IPS DF 6.9 (cell line): Measurements from ENCODE around the gene MIER3.
A peak's percentile ranks its signal among the peaks of the same experiment; 100 is the strongest.

Source experiments
- DNase-seq: peaks from one replicate; pipeline ENCODE4 v3.0.0-alpha.2; 2013; ENCODE audit warnings: low read depth, low spot score
- H3K27ac ChIP-seq: one replicate; pipeline ENCODE4 v1.5.1; 2013; ENCODE audit warnings: low read length, control low read depth
- H3K27me3 ChIP-seq: 2 replicates; pipeline ENCODE4 v1.6.1; 2013; ENCODE audit warnings: mild to moderate bottlenecking, low read length; ENCODE audit not compliant: control insufficient read depth, insufficient read depth
- H3K36me3 ChIP-seq: 2 replicates; pipeline ENCODE4 v1.6.1; 2013; ENCODE audit warnings: low read length; ENCODE audit not compliant: control insufficient read depth, insufficient read depth
- H3K4me1 ChIP-seq: 2 replicates; pipeline ENCODE4 v1.6.1; 2013; ENCODE audit warnings: low read length; ENCODE audit not compliant: control insufficient read depth, insufficient read depth
- H3K4me3 ChIP-seq: 2 replicates; pipeline ENCODE4 v1.5.1; 2013; ENCODE audit warnings: mild to moderate bottlenecking, low read length
- H3K9me3 ChIP-seq: 2 replicates; pipeline ENCODE4 v1.6.1; 2013; ENCODE audit warnings: low read length, inconsistent platforms; ENCODE audit not compliant: control insufficient read depth, insufficient read depth
- WGBS: extraction: QIAGEN DNeasy Blood & Tissue Kit; methylation state at CpG from one replicate; pipeline ENCODE4 v1.1.7; 2013; ENCODE audit warnings: mixed read lengths, missing lambda C conversion rate; ENCODE audit not compliant: insufficient read length, insufficient coverage; 5-methylcytosine and 5-hydroxymethylcytosine counted together

Gene MIER3

DNA sequence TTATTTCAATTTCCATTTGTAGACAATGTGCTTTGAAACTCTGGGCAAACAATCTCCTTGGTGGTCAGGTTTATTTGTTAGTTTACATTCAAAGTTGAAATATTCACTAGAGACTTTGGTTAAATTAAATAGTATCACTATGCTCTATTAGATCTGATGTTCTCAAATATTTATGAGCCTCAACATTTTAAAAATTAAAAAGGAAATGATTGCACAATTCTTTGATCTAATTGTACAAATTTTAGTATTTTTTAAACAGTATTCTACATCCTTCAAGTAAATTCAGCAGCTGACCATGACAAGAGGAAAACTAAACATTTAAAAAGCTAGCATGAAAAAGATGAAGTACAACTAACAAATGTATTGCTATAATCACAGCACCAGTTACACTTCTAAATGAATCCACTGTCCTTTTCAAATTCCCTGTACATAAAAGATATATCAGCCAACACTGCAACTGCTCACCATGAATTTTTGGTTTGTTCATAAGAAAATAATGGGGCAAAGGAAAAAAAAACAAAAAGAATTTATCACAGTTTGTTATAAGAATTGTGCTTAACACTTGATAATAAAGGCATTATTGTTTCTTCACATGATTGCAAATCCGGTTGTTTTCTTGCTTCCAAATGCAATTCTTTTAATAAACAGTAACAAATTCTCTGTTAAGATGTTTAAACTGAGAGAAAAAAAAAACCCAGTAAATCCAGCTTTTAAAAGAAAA, 31.8 kb downstream of the MIER3 start:
- Histone ChIP-seq H3K27me3 (no peaks in the 10 kb centered on the region), H3K36me3 (peaks cover 14% of the 10 kb centered on the region), H3K4me3 (no peak overlapping the region), H3K9me3 (peaks cover 4% of the 10 kb centered on the region), H3K27ac (no peak overlapping the region), H3K4me1 (no peaks in the 10 kb centered on the region)
- no peak for DNase-seq
- WGBS = no CpG with 5 or more reads among the region's 1 CpG

DNA sequence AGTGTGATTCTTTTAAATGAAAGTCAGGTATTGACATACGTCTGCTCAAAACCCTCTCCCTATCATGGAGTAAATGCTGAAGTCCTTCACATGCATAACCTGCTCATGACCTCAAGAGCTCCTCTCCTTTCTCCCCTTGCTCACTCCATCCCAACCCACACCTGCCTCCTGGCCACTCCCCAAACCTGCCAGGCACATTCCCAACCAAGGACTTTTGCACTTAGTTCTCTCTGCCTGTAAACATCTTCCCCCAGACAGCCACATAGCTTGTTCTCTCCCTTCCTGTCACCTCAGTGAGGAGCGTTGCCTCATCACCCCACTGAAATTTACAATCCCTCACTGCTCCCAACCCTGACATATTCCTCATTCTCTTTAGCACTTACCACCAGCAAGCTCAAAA, 33.9 kb downstream of the MIER3 start:
- peaks cover 6% of the 10 kb centered on the region for H3K36me3 ChIP-seq
- H3K4me3 ChIP-seq = no peak overlapping the region
- peaks cover 2% of the 10 kb centered on the region for H3K9me3 ChIP-seq
- H3K4me1 ChIP-seq = no peaks in the 10 kb centered on the region
- no CpG with 5 or more reads among the region's 2 CpGs for WGBS
- no peaks in the 10 kb centered on the region for H3K27me3 ChIP-seq
- no peak overlapping the region for H3K27ac ChIP-seq
- DNase-seq = no peak

GRCh38 chr5:56917534-56917933, 34.4 kb downstream of the MIER3 start:
- no peaks in the 10 kb centered on the region for H3K9me3 ChIP-seq
- H3K27ac ChIP-seq = no peak overlapping the region
- DNase-seq = no peak
- no CpG with 5 or more reads among the region's 2 CpGs for WGBS
- H3K27me3 ChIP-seq = no peaks in the 10 kb centered on the region
- H3K36me3 ChIP-seq = peaks cover 1% of the 10 kb centered on the region; the same call in 1 of the 2 replicates
- H3K4me1 ChIP-seq = no peaks in the 10 kb centered on the region
- no peak overlapping the region for H3K4me3 ChIP-seq

- Histone ChIP-seq H3K36me3 (no peaks in the 10 kb centered on the region), H3K4me3 (no peak overlapping the region), H3K9me3 (no peaks in the 10 kb centered on the region), H3K4me1 (peaks cover 2% of the 10 kb centered on the region; the same call in 1 of the 2 replicates), H3K27me3 (no peaks in the 10 kb centered on the region), H3K27ac (no peak overlapping the region)
- WGBS = no CpG with 5 or more reads among the region's 2 CpGs
- DNase-seq = no peak
Observed at GRCh38 chr5:56914678-56915077, 37.2 kb downstream of the MIER3 start.

DNA sequence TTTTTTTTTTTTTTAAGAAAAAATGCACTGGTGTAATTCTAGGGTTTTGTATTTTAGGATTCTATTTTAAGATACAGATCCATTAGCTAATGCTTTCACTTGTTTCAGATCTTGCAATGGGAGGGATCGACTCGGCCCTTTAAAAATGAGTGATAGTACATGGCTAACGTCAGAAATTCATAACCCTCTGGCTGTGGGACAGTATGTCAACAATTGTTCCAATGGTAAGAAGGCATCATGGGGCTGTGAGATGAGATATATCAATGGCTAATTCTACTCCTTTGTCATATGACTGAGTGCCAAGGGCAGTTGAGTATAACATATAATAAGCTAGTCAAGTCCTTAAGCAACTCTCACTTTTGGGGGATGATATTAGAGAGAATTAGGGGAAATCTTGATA, 38.2 kb downstream of the MIER3 start:
- no peaks in the 10 kb centered on the region for H3K36me3 ChIP-seq
- no CpG with 5 or more reads among the region's 3 CpGs for WGBS

GRCh38 chr5:56910210-56910965, 41.5 kb downstream of the MIER3 start:
- no peak for DNase-seq
- peaks cover 2% of the 10 kb centered on the region; the same call in 1 of the 2 replicates for H3K4me1 ChIP-seq
- no peaks in the 10 kb centered on the region for H3K27me3 ChIP-seq
- H3K27ac ChIP-seq = no peak overlapping the region
- H3K4me3 ChIP-seq = peak overlapping the region; percentile 90; the same call in 1 of the 2 replicates
- H3K9me3 ChIP-seq = no peaks in the 10 kb centered on the region
- no CpG with 5 or more reads among the region's 29 CpGs for WGBS
- H3K36me3 ChIP-seq = no peaks in the 10 kb centered on the region

More for the DNA sequence above, 38.2 kb downstream of the MIER3 start:
- no peaks in the 10 kb centered on the region for H3K27me3 ChIP-seq
- peaks cover 2% of the 10 kb centered on the region; the same call in 1 of the 2 replicates for H3K4me1 ChIP-seq
- H3K4me3 ChIP-seq = no peak overlapping the region
- H3K27ac ChIP-seq = no peak overlapping the region
- no peak for DNase-seq
- H3K9me3 ChIP-seq = no peaks in the 10 kb centered on the region

DNA sequence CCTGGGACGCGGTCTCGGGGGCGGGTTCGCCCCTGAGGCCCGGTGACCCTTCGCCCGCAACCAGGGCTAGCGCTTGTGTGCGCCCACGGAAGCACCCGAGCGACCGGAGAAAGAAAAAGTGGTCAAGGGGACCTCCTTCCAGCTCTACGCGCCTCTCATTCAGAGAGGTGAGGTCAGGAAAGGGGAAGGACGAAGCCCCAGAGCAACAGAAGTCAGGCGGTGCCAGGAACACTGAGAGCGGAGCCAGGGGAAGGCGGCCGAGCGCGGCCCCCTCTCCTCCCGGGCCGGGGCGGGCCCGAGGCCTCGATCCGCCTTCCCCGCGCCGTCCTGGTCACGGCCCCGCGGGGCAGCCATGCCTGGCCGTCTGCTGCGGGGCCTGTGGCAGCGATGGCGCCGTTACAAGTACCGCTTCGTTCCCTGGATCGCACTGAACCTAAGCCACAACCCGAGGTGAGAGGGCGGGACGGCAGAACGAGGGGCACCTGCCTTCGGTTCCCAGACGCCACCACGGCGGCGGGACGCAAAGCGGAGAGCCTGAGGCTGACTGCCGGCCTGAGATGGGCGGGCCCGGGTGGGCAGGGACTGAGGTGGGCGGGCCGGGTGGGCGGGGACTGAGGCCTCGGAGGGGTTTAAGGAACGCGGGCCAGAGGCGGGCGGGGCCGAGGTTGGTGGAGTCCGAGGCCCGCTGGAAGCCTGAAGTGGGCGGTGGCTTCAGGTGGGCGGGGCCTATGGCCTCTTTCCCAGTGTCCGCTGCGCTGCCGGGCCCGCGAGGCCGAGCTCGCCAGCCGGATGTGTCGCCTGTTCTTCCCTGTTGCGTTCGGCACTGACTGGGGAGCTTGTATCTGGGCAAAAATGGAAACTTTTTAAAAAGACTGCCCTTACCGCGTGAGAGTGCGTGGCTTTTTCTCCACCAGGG, 42.4 kb downstream of the MIER3 start, which contains the start of gene SETD9:
SETD9 (plus strand) TSS at position 303 of the 916 bp plus-strand sequence; CDS start at position 353, 50 bp downstream.
- Histone ChIP-seq H3K27ac (no peak within 1 kb of the TSS), H3K4me3 (peak within 1 kb of the TSS; percentile 90; the same call in 1 of the 2 replicates), H3K9me3 (no peaks in the 10 kb centered on the region), H3K4me1 (peaks cover 2% of the 10 kb centered on the region; the same call in 1 of the 2 replicates), H3K27me3 (no peaks in the 10 kb centered on the region), H3K36me3 (no peaks in the 10 kb centered on the region)
- no CpG with 5 or more reads among the region's 84 CpGs for WGBS
- peak; percentile 94 for DNase-seq

GRCh38 chr5:56908942-56909293, 43.0 kb downstream of the MIER3 start:
- no peak for DNase-seq
- H3K4me3 ChIP-seq = peak overlapping the region; percentile 77; the same call in 1 of the 2 replicates
- no peaks in the 10 kb centered on the region for H3K36me3 ChIP-seq
- H3K4me1 ChIP-seq = peaks cover 2% of the 10 kb centered on the region; the same call in 1 of the 2 replicates
- no peaks in the 10 kb centered on the region for H3K9me3 ChIP-seq
- no CpG with 5 or more reads among the region's 19 CpGs for WGBS
- H3K27ac ChIP-seq = no peak overlapping the region
- no peaks in the 10 kb centered on the region for H3K27me3 ChIP-seq

DNA sequence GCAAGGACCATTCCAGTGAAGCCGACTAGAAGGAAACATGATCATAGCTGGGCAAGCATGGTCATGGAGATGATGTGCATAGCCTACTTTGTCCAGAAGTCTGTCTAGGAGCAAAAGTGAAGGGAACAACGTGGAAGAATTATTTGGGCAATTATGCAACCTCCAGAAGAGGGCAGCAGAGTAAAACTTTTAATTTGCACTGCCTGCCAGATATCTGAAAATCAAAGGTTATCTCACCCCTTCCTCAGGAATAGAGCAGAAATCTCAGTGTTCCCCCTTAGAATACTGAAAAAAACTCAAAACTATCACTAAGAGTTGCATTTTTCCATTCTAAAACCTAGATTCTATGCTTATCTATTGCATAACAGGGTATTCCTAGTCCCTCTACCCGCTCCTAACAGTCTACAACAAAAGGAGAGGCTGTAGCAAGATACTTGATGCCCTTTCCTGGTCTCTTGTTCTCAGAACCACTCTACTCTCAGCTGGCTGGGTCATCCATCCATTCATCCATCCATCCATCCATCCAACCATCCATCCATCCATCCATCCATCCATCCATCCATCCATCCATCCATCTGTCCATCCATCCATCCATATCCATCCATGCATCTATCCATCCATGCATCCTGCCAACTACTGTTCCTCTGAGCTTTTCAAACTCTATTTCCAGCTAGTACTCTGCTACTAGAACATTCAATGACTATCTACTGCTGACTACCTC, 50.9 kb downstream of the MIER3 start:
- no peak overlapping the region for H3K4me3 ChIP-seq
- DNase-seq = no peak
- no peak overlapping the region for H3K27ac ChIP-seq
- no peaks in the 10 kb centered on the region for H3K27me3 ChIP-seq
- no CpG with 5 or more reads among the region's 3 CpGs for WGBS
- H3K4me1 ChIP-seq = no peaks in the 10 kb centered on the region
- H3K36me3 ChIP-seq = no peaks in the 10 kb centered on the region
- H3K9me3 ChIP-seq = no peaks in the 10 kb centered on the region
